ENCODE measurements around the gene EIF2S3. TPM values are rescaled to one million over a fixed set of nuclear protein-coding genes. Genes with fewer than 3 reads are reported as not detected.
"Not testable (repeated sequence)": the region's sequence is repeated elsewhere in the genome, so short reads cannot be mapped to it uniquely, and the experiment has no call there.

Gene EIF2S3
- total and polyA plus RNA-seq, 2 of the 4 experiments (the other 2 are of a cell fraction), result 97.9 to 416 TPM

DNA sequence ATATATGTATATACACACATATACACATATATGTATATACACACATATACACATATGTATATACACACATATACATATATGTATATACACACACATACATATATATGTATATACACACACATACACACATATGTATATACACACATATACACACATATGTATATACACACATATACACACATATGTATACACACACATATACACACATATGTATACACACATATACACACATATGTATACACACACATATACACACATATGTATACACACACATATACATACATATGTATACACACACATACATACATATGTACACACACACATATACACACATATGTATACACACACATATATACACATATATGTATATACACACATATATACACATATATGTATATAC is 8.7 kb upstream of the EIF2S3 start:
- H3K4me3 ChIP-seq (ENCODE audit: insufficient read depth, low read depth, low read length); BruUV-seq (replicated peaks); H3K27ac ChIP-seq (ENCODE audit: insufficient read depth, low read length); H4K5ac ChIP-seq (ENCODE audit: low read depth, low read length); H4K20me1 ChIP-seq (ENCODE audit: insufficient read depth, low read length); POLR2A ChIA-PET (ENCODE audit: unreplicated experiment); H3K4me1 ChIP-seq (ENCODE audit: control insufficient read depth, insufficient read depth, low read length); H2AFZ ChIP-seq (replicated peaks; ENCODE audit: low read length, poor library complexity); H3K4me2 ChIP-seq (ENCODE audit: low read depth, low read length); H4K8ac ChIP-seq (ENCODE audit: low read depth in 2 of 2, low read length in 2 of 2); H3K4ac ChIP-seq (ENCODE audit: low read depth, low read length); H3K14ac ChIP-seq (replicated peaks; ENCODE audit: low read depth, low read length); H3K9me1 ChIP-seq (ENCODE audit: insufficient read depth, low read length); H3K18ac ChIP-seq (ENCODE audit: low read depth, low read length); H3K79me1 ChIP-seq (ENCODE audit: low read depth in 1 of 2, low read length in 2 of 2); H3K9me3 ChIP-seq (ENCODE audit: control insufficient read depth, insufficient read depth, low read length); H3K9ac ChIP-seq (ENCODE audit: low read depth, low read length); dilution Hi-C loops (cut with HindIII; ENCODE audit: low sequenced_read_pairs, unreplicated experiment); H2AK9ac ChIP-seq (replicated peaks; ENCODE audit: low read depth, low read length, poor library complexity); H2BK15ac ChIP-seq (ENCODE audit: low read depth, low read length); intact Hi-C loops (cut with micrococcal nuclease); CTCF ChIA-PET; in situ Hi-C loops (cut with MboI; ENCODE audit: low sequenced_read_pairs); H2BK20ac ChIP-seq (ENCODE audit: low read depth, low read length); H2AK5ac ChIP-seq (ENCODE audit: low read depth, low read length); H2BK120ac ChIP-seq (ENCODE audit: low read depth, low read length); H4K91ac ChIP-seq (ENCODE audit: insufficient read depth, low read depth, low read length); H3K23ac ChIP-seq (ENCODE audit: low read depth, low read length); H3K27me3 ChIP-seq (ENCODE audit: control insufficient read depth, insufficient read depth, low read length); H2BK5ac ChIP-seq (ENCODE audit: low read depth, low read length, poor library complexity, severe bottlenecking); H3K56ac ChIP-seq (ENCODE audit: extremely low read depth, insufficient read depth, low read length); ATAC-seq (ENCODE audit: low read depth); DNase-seq; H3K36me3 ChIP-seq (ENCODE audit: control insufficient read depth, insufficient read depth, low read length): not testable (repeated sequence)

DNA sequence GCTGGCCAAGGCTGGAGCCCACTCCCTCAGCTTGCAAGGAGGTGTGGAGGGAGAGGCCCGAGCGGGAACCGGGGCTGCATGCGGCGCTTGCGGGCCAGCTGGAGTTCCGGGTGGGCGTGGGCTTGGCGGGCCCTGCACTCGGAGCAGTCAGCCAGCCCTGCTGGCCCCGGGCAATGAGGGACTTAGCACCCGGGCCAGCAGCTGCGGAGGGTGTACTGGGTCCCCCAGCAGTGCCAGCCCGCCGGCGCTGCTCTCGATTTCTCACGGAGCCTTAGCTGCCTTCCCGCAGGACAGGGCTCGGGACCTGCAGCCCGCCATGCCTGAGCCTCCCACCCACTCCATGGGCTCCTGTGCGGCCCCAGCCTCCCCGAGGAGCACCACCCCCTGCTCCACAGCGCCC is 5.1 kb upstream of the EIF2S3 start:
- intact Hi-C loops (cut with micrococcal nuclease) (loop anchor here (5.0 to 10.0 kb wide), 2 partner anchors 267 to 355 kb away; partner anchors contain the start of gene SAT1), in situ Hi-C loops (cut with MboI; ENCODE audit: low sequenced_read_pairs) (loop anchor here (25.0 kb wide), 1 partner anchor 337 kb away; no protein-coding TSS in a partner anchor)
- H3K79me1 ChIP-seq (ENCODE audit: low read depth in 1 of 2, low read length in 2 of 2); DNase-seq; BruUV-seq (replicated peaks); H3K9me3 ChIP-seq (ENCODE audit: control insufficient read depth, insufficient read depth, low read length); H3K4me1 ChIP-seq (ENCODE audit: control insufficient read depth, insufficient read depth, low read length); H3K23ac ChIP-seq (ENCODE audit: low read depth, low read length); dilution Hi-C loops (cut with HindIII; ENCODE audit: low sequenced_read_pairs, unreplicated experiment); H2AK5ac ChIP-seq (ENCODE audit: low read depth, low read length); ATAC-seq (ENCODE audit: low read depth); POLR2A ChIA-PET (ENCODE audit: unreplicated experiment); H3K4me2 ChIP-seq (ENCODE audit: low read depth, low read length); H3K14ac ChIP-seq (replicated peaks; ENCODE audit: low read depth, low read length); CTCF ChIA-PET; H2BK20ac ChIP-seq (ENCODE audit: low read depth, low read length); H3K9me1 ChIP-seq (ENCODE audit: insufficient read depth, low read length); H2BK5ac ChIP-seq (ENCODE audit: low read depth, low read length, poor library complexity, severe bottlenecking); H3K36me3 ChIP-seq (ENCODE audit: control insufficient read depth, insufficient read depth, low read length); H4K8ac ChIP-seq (ENCODE audit: low read depth in 2 of 2, low read length in 2 of 2); H3K27ac ChIP-seq (ENCODE audit: insufficient read depth, low read length); H3K56ac ChIP-seq (ENCODE audit: extremely low read depth, insufficient read depth, low read length); H3K27me3 ChIP-seq (ENCODE audit: control insufficient read depth, insufficient read depth, low read length); H3K9ac ChIP-seq (ENCODE audit: low read depth, low read length); H2AFZ ChIP-seq (replicated peaks; ENCODE audit: low read length, poor library complexity); H4K5ac ChIP-seq (ENCODE audit: low read depth, low read length); H2BK120ac ChIP-seq (ENCODE audit: low read depth, low read length); H4K20me1 ChIP-seq (ENCODE audit: insufficient read depth, low read length); H2AK9ac ChIP-seq (replicated peaks; ENCODE audit: low read depth, low read length, poor library complexity); H2BK15ac ChIP-seq (ENCODE audit: low read depth, low read length); H3K4me3 ChIP-seq (ENCODE audit: insufficient read depth, low read depth, low read length); H4K91ac ChIP-seq (ENCODE audit: insufficient read depth, low read depth, low read length); H3K18ac ChIP-seq (ENCODE audit: low read depth, low read length); H3K4ac ChIP-seq (ENCODE audit: low read depth, low read length): not testable (repeated sequence)
- 90% methylated on average over 13 of the region's 24 CpGs; no CpG with 5 or more reads in 1 of the 2 experiments for WGBS, 2 experiments (ENCODE audit: extremely low coverage in 2 of 2, insufficient read length in 1 of 2)
